Measurements from ENCODE around the gene TMEM156. TPM values are rescaled to one million over a fixed set of nuclear protein-coding genes. Genes with fewer than 3 reads are reported as not detected.

Gene TMEM156
- total RNA-seq, 1 donor, result not detected

GRCh38 chr4:39030725-39031124 lies 1.5 kb downstream of the TMEM156 start:
- Histone ChIP-seq H2AFZ (ENCODE audit: low read length) (peak overlapping the region; percentile 51), H4K20me1 (ENCODE audit: insufficient read depth, low read length) (no peaks in the 10 kb centered on the region), H3K4me1 (ENCODE audit: insufficient read depth, low read length) (peaks cover 21% of the 10 kb centered on the region), H3K27ac (ENCODE audit: low read depth, low read length) (peak overlapping the region; percentile 56), H3K9me3 (ENCODE audit: low read depth, low read length) (no peaks in the 10 kb centered on the region), H3K79me2 (ENCODE audit: insufficient read depth, low read length) (no peaks in the 10 kb centered on the region), H3K4me3 (ENCODE audit: insufficient read depth, low read length) (no peak overlapping the region), H3K36me3 (ENCODE audit: insufficient read depth, low read length) (no peaks in the 10 kb centered on the region), H3K4me2 (ENCODE audit: insufficient read depth, low read length) (peak overlapping the region; percentile 40), H3K27me3 (ENCODE audit: insufficient read depth, low read length) (no peaks in the 10 kb centered on the region)
- no peak for TF ChIP-seq CTCF (IDR thresholded peaks at IDR 0.05; ENCODE audit: extremely low read depth, low read depth, low read length)
- no peak for DNase-seq (ENCODE audit: insufficient read length, low spot score, missing footprints)

- no peaks in the 10 kb centered on the region for H3K79me2 ChIP-seq (ENCODE audit: insufficient read depth, low read length)
- H2AFZ ChIP-seq (ENCODE audit: low read length), result peak overlapping the region; percentile 51
- no peaks in the 10 kb centered on the region for H3K36me3 ChIP-seq (ENCODE audit: insufficient read depth, low read length)
- TF ChIP-seq CTCF (IDR thresholded peaks at IDR 0.05; ENCODE audit: extremely low read depth, low read depth, low read length), result no peak
- no peaks in the 10 kb centered on the region for H3K9me3 ChIP-seq (ENCODE audit: low read depth, low read length)
- no peaks in the 10 kb centered on the region for H4K20me1 ChIP-seq (ENCODE audit: insufficient read depth, low read length)
- H3K4me3 ChIP-seq (ENCODE audit: insufficient read depth, low read length), result no peak overlapping the region
- no peaks in the 10 kb centered on the region for H3K27me3 ChIP-seq (ENCODE audit: insufficient read depth, low read length)
- H3K4me2 ChIP-seq (ENCODE audit: insufficient read depth, low read length), result peak overlapping the region; percentile 40
- no peak for DNase-seq (ENCODE audit: insufficient read length, low spot score, missing footprints)
- peaks cover 22% of the 10 kb centered on the region for H3K4me1 ChIP-seq (ENCODE audit: insufficient read depth, low read length)
- peak overlapping the region; percentile 56 for H3K27ac ChIP-seq (ENCODE audit: low read depth, low read length)
Observed at GRCh38 chr4:39029752-39030694, 2.2 kb downstream of the TMEM156 start.

- no peak overlapping the region for H2AFZ ChIP-seq (ENCODE audit: low read length)
- no peak for DNase-seq (ENCODE audit: insufficient read length, low spot score, missing footprints)
Observed at GRCh38 chr4:39026096-39026495, 6.1 kb downstream of the TMEM156 start.

More at GRCh38 chr4:39026096-39026495, 6.1 kb downstream of the TMEM156 start:
- TF ChIP-seq CTCF (IDR thresholded peaks at IDR 0.05; ENCODE audit: extremely low read depth, low read depth, low read length), result no peak
- Histone ChIP-seq H3K36me3 (ENCODE audit: insufficient read depth, low read length) (no peaks in the 10 kb centered on the region), H3K4me2 (ENCODE audit: insufficient read depth, low read length) (peak overlapping the region; percentile 7), H3K79me2 (ENCODE audit: insufficient read depth, low read length) (no peaks in the 10 kb centered on the region), H4K20me1 (ENCODE audit: insufficient read depth, low read length) (no peaks in the 10 kb centered on the region), H3K27ac (ENCODE audit: low read depth, low read length) (peak overlapping the region; percentile 73), H3K9me3 (ENCODE audit: low read depth, low read length) (no peaks in the 10 kb centered on the region), H3K4me1 (ENCODE audit: insufficient read depth, low read length) (peaks cover 14% of the 10 kb centered on the region), H3K4me3 (ENCODE audit: insufficient read depth, low read length) (no peak overlapping the region), H3K27me3 (ENCODE audit: insufficient read depth, low read length) (no peaks in the 10 kb centered on the region)
